IPS-15b (cell line): ENCODE data around the gene CACNB3.

ENCODE experiments used
- H3K27me3 ChIP-seq: one replicate; pipeline ENCODE4 v1.6.1; 2013; ENCODE audit warnings: low read length; ENCODE audit not compliant: control insufficient read depth, insufficient read depth
- H3K36me3 ChIP-seq: one replicate; pipeline ENCODE4 v1.6.1; 2013; ENCODE audit warnings: low read length; ENCODE audit not compliant: control insufficient read depth, insufficient read depth
- H3K4me1 ChIP-seq: one replicate; pipeline ENCODE4 v1.6.1; 2013; ENCODE audit warnings: mild to moderate bottlenecking, low read length; ENCODE audit not compliant: control insufficient read depth, insufficient read depth
- H3K4me3 ChIP-seq: one replicate; pipeline ENCODE4 v1.5.1; 2013; ENCODE audit warnings: low read depth, low read length
- H3K9ac ChIP-seq: one replicate; pipeline ENCODE4 v1.6.1; 2013; ENCODE audit warnings: low read depth, mild to moderate bottlenecking, low read length
- H3K9me3 ChIP-seq: one replicate; pipeline ENCODE4 v1.6.1; 2013; ENCODE audit warnings: mild to moderate bottlenecking, low read length; ENCODE audit not compliant: control insufficient read depth, insufficient read depth

The CACNB3 gene

GRCh38 chr12:48817873-48818830, at the start of gene CACNB3:
Gene CACNB3, plus strand, starts transcription at chr12:48818496. Its CDS starts 434 bp downstream, at chr12:48818930.
- Histone ChIP-seq H3K4me3 (peak within 1 kb of the TSS; percentile 88), H3K4me1 (peaks cover 12% of the 10 kb centered on the region), H3K9ac (peak within 1 kb of the TSS; percentile 24), H3K27me3 (peaks cover 48% of the 10 kb centered on the region), H3K9me3 (no peaks in the 10 kb centered on the region), H3K36me3 (no peaks in the 10 kb centered on the region)

- Histone ChIP-seq H3K9ac (no peak overlapping the region), H3K4me1 (peaks cover 13% of the 10 kb centered on the region), H3K36me3 (peaks cover 18% of the 10 kb centered on the region), H3K27me3 (no peaks in the 10 kb centered on the region), H3K9me3 (no peaks in the 10 kb centered on the region), H3K4me3 (no peak overlapping the region)
These were observed 49.6 kb upstream of the CACNB3 start for GRCh38 chr12:48768736-48769135.

- Histone ChIP-seq H3K36me3 (peaks cover 30% of the 10 kb centered on the region), H3K9me3 (no peaks in the 10 kb centered on the region), H3K4me3 (no peak overlapping the region), H3K9ac (no peak overlapping the region), H3K27me3 (no peaks in the 10 kb centered on the region), H3K4me1 (peaks cover 13% of the 10 kb centered on the region)
These were observed 47.5 kb upstream of the CACNB3 start for GRCh38 chr12:48770756-48771155.

GRCh38 chr12:48771588-48772112, 46.6 kb upstream of the CACNB3 start:
- Histone ChIP-seq H3K4me3 (no peak overlapping the region), H3K9ac (no peak overlapping the region), H3K4me1 (peaks cover 13% of the 10 kb centered on the region), H3K27me3 (no peaks in the 10 kb centered on the region), H3K9me3 (no peaks in the 10 kb centered on the region), H3K36me3 (peaks cover 30% of the 10 kb centered on the region)

GRCh38 chr12:48773686-48774085, 44.6 kb upstream of the CACNB3 start:
- Histone ChIP-seq H3K9ac (no peak overlapping the region), H3K36me3 (peaks cover 25% of the 10 kb centered on the region), H3K27me3 (no peaks in the 10 kb centered on the region), H3K9me3 (no peaks in the 10 kb centered on the region), H3K4me3 (no peak overlapping the region), H3K4me1 (peaks cover 9% of the 10 kb centered on the region)

GRCh38 chr12:48774516-48774915, 43.8 kb upstream of the CACNB3 start:
- Histone ChIP-seq H3K27me3 (no peaks in the 10 kb centered on the region), H3K9ac (no peak overlapping the region), H3K36me3 (peaks cover 25% of the 10 kb centered on the region), H3K4me1 (peaks cover 5% of the 10 kb centered on the region), H3K9me3 (no peaks in the 10 kb centered on the region), H3K4me3 (no peak overlapping the region)

- peaks cover 26% of the 10 kb centered on the region for H3K36me3 ChIP-seq
- H3K4me1 ChIP-seq: peaks cover 5% of the 10 kb centered on the region
- H3K9ac ChIP-seq: no peak overlapping the region
- no peaks in the 10 kb centered on the region for H3K9me3 ChIP-seq
- H3K27me3 ChIP-seq: no peaks in the 10 kb centered on the region
- H3K4me3 ChIP-seq: no peak overlapping the region
These were observed 43.0 kb upstream of the CACNB3 start for GRCh38 chr12:48775299-48775698.

- H3K4me3 ChIP-seq: no peak overlapping the region
- H3K36me3 ChIP-seq: peaks cover 27% of the 10 kb centered on the region
- H3K9ac ChIP-seq: no peak overlapping the region
- peaks cover 5% of the 10 kb centered on the region for H3K4me1 ChIP-seq
- no peaks in the 10 kb centered on the region for H3K9me3 ChIP-seq
- H3K27me3 ChIP-seq: no peaks in the 10 kb centered on the region
These were observed 42.2 kb upstream of the CACNB3 start for GRCh38 chr12:48775991-48776649.

GRCh38 chr12:48776956-48777355, 41.3 kb upstream of the CACNB3 start:
- Histone ChIP-seq H3K27me3 (no peaks in the 10 kb centered on the region), H3K4me1 (peaks cover 5% of the 10 kb centered on the region), H3K36me3 (peaks cover 18% of the 10 kb centered on the region), H3K9me3 (no peaks in the 10 kb centered on the region), H3K9ac (no peak overlapping the region), H3K4me3 (no peak overlapping the region)

- Histone ChIP-seq H3K9ac (no peak overlapping the region), H3K9me3 (no peaks in the 10 kb centered on the region), H3K27me3 (no peaks in the 10 kb centered on the region), H3K4me1 (peaks cover 5% of the 10 kb centered on the region), H3K36me3 (peaks cover 22% of the 10 kb centered on the region), H3K4me3 (no peak overlapping the region)
These were observed 40.5 kb upstream of the CACNB3 start for GRCh38 chr12:48777501-48778400.

- H3K9me3 ChIP-seq: no peaks in the 10 kb centered on the region
- no peak overlapping the region for H3K4me3 ChIP-seq
- peaks cover 5% of the 10 kb centered on the region for H3K4me1 ChIP-seq
- H3K9ac ChIP-seq: no peak overlapping the region
- no peaks in the 10 kb centered on the region for H3K27me3 ChIP-seq
- peaks cover 10% of the 10 kb centered on the region for H3K36me3 ChIP-seq
These were observed 38.4 kb upstream of the CACNB3 start for GRCh38 chr12:48779869-48780268.
